HL-60 (cell line): ENCODE measurements around the gene CEP78.
A peak's percentile ranks its signal among the peaks of the same experiment; 100 is the strongest.

Experiments used
- DNase-seq, 2 experiments: peaks; one replicate each; pipeline ENCODE4 v3.0.0-alpha.2; 2010 to 2020; ENCODE audit warnings: low read depth in 1 of 2, low spot score in 1 of 2
- H3K27ac ChIP-seq: fragments of 250-450 bp; sonication (Bioruptor Pico); replicated peaks from 2 replicates; pipeline ENCODE4 v1.5.1; 2020; ENCODE audit warnings: mild to moderate bottlenecking, moderate library complexity
- H3K27me3 ChIP-seq: fragments of 250-450 bp; sonication (Bioruptor Pico); 2 replicates; pipeline ENCODE4 v1.5.1; 2021; ENCODE audit warnings: mild to moderate bottlenecking, moderate library complexity; ENCODE audit not compliant: insufficient read depth, poor library complexity, severe bottlenecking
- H3K4me3 ChIP-seq: replicated peaks from 2 replicates; pipeline ENCODE4 v1.5.1; 2011; ENCODE audit warnings: mild to moderate bottlenecking, control low read depth, low read length; ENCODE audit not compliant: insufficient read depth
- GABPA ChIP-seq: IDR thresholded peaks from 2 replicates; pipeline ENCODE4 v1.6.1; 2012; ENCODE audit warnings: low read depth
- POLR2AphosphoS5 ChIP-seq: IDR thresholded peaks from 2 replicates; pipeline ENCODE4 v1.6.1; 2012; ENCODE audit warnings: low read depth
- SPI1 ChIP-seq: IDR thresholded peaks from 2 replicates; pipeline ENCODE4 v1.6.1; 2012; ENCODE audit warnings: low read depth, mild to moderate bottlenecking, borderline replicate concordance
- TF ChIP-seq, protein P1 (sequence below): IDR thresholded peaks from one replicate; pipeline ENCODE4 v1.5.1; 2011; ENCODE audit warnings: low read length, control low read depth, inconsistent platforms; ENCODE audit not compliant: insufficient read depth
- TF ChIP-seq, protein P2 (sequence below): IDR thresholded peaks from 2 replicates; pipeline ENCODE4 v1.6.1; 2012; ENCODE audit warnings: low read depth; ENCODE audit not compliant: insufficient replicate concordance

The CEP78 gene

GRCh38 chr9:78314953-78315870, 79.3 kb downstream of the CEP78 start:
- no peak for TF ChIP-seq POLR2AphosphoS5
- TF ChIP-seq, protein P1, sequence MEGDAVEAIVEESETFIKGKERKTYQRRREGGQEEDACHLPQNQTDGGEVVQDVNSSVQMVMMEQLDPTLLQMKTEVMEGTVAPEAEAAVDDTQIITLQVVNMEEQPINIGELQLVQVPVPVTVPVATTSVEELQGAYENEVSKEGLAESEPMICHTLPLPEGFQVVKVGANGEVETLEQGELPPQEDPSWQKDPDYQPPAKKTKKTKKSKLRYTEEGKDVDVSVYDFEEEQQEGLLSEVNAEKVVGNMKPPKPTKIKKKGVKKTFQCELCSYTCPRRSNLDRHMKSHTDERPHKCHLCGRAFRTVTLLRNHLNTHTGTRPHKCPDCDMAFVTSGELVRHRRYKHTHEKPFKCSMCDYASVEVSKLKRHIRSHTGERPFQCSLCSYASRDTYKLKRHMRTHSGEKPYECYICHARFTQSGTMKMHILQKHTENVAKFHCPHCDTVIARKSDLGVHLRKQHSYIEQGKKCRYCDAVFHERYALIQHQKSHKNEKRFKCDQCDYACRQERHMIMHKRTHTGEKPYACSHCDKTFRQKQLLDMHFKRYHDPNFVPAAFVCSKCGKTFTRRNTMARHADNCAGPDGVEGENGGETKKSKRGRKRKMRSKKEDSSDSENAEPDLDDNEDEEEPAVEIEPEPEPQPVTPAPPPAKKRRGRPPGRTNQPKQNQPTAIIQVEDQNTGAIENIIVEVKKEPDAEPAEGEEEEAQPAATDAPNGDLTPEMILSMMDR, result no peak
- TF ChIP-seq, protein P2, sequence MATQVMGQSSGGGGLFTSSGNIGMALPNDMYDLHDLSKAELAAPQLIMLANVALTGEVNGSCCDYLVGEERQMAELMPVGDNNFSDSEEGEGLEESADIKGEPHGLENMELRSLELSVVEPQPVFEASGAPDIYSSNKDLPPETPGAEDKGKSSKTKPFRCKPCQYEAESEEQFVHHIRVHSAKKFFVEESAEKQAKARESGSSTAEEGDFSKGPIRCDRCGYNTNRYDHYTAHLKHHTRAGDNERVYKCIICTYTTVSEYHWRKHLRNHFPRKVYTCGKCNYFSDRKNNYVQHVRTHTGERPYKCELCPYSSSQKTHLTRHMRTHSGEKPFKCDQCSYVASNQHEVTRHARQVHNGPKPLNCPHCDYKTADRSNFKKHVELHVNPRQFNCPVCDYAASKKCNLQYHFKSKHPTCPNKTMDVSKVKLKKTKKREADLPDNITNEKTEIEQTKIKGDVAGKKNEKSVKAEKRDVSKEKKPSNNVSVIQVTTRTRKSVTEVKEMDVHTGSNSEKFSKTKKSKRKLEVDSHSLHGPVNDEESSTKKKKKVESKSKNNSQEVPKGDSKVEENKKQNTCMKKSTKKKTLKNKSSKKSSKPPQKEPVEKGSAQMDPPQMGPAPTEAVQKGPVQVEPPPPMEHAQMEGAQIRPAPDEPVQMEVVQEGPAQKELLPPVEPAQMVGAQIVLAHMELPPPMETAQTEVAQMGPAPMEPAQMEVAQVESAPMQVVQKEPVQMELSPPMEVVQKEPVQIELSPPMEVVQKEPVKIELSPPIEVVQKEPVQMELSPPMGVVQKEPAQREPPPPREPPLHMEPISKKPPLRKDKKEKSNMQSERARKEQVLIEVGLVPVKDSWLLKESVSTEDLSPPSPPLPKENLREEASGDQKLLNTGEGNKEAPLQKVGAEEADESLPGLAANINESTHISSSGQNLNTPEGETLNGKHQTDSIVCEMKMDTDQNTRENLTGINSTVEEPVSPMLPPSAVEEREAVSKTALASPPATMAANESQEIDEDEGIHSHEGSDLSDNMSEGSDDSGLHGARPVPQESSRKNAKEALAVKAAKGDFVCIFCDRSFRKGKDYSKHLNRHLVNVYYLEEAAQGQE, result no peak
- no peak for TF ChIP-seq SPI1
- no peak for TF ChIP-seq GABPA
- H3K4me3 ChIP-seq, result no peak overlapping the region
- no peak overlapping the region for H3K27ac ChIP-seq
- H3K27me3 ChIP-seq, result no peaks in the 10 kb centered on the region
- peak in 1 of 2 experiments; percentile 38 for DNase-seq

DNA sequence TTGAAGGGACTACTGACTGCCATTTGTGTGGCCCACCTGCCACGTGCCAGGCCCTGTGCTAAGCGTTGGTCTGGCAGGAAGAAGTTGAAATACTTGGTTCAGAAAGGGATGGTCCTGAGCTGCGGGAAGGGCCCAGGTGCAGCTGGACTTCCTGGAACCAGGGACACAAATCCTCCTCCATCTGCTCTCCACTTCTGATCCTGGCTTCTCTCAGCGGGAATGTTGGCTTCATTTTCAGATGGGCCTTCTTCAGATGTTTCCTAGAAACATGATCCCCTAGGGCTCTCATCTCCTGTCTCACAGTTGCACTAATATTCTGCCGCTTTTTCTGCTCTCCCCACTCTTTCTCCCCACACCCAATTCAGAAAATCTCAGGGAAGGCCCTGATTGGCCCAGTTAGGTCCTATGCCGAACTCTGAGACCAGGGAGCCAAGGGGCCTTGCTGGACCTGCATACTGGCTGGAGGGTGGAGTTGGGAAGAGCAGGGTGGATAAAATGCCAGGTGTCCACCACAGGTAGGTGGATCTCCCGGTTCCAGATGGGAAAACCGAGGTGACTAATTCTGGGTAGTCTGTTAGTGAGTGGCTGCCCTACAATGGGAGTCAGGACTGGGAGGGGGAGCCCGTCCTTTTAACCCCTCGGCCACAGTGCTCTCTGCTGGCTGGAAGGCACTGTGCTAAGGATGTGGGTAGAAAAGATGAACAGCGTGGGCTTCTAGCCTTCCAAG, 80.5 kb downstream of the CEP78 start:
- TF ChIP-seq, protein P2, result no peak
- TF ChIP-seq, protein P1, result no peak
- TF ChIP-seq SPI1 (no peak), POLR2AphosphoS5 (no peak), GABPA (no peak)
- no peak overlapping the region for H3K27ac ChIP-seq

DNA sequence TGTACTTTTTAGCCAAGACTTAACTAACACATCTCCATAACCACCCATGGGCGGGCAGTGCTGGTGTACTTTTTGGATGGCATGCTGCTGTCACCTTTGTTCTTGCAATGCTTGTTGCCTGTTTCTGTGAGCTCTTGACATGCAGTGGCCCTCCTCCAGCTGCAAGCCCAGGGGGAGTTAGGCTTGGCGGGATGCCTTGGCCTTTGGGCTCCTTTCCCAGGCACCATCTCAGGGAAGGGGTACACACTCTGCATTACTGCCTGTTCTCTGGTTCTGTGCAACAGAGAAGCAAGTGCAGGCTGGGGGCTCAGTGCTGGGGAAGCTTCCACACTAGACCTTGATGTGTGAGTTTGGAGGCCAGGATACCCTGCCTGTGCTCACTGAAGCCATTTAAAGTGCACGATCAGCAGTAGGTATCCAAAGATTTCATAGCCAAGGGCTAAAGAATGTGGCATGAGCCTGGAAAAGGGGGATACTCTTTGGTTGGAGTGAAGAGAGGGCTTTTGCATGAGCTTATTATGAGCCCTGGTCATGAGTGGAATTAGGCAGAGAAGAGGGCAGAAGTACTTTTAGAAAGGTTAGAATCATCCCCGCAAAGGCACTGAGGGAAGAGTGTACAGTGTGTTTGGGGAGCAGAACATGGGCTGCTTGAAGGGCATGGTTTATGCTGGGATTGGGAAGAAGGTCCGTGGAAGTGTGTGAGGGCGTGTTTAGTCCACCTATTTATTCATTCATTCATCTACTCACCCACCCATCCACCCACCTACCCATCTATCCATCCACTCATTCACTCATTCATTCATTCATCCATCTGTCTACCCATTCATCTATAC, 83.5 kb downstream of the CEP78 start:
- Histone ChIP-seq H3K27me3 (no peaks in the 10 kb centered on the region), H3K27ac (no peak overlapping the region)

More for the DNA sequence above, 80.5 kb downstream of the CEP78 start:
- no peak overlapping the region for H3K4me3 ChIP-seq
- H3K27me3 ChIP-seq, result no peaks in the 10 kb centered on the region
- no peak for DNase-seq

More for the DNA sequence above, 83.5 kb downstream of the CEP78 start:
- H3K4me3 ChIP-seq, result no peak overlapping the region
- DNase-seq, result no peak
- TF ChIP-seq, protein P1, result no peak
- TF ChIP-seq, protein P2, result no peak
- no peak for TF ChIP-seq POLR2AphosphoS5
- TF ChIP-seq GABPA, result no peak
- TF ChIP-seq SPI1, result no peak
